Measurements from ENCODE around the gene DYSF.

Gene DYSF

DNA sequence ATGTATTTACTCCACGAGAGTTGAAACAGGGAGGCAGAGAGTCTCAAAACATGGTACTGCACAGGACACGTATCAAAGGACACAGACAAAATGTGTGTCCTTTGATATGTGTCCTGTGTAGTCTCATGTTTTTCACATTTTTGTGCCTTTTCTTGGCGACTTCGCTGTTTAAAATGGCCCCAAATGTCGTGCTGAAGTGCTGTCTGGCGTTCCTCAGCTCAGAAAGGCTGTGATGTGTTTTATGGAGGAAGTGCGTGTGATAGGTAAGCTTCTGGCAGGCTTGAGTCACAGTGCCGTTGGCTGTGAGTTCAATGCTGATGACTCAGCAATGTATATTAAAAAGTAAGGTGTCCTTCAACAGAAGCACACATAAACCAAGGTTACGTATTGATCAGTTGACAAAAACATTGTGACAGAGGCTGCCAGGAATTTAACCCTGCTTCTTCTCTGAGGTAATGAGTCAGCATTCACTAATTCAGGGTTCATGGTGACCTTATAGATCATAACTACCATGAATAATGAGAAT lies 78.2 kb downstream of the DYSF start:
- DNase-seq = no peak

DNA sequence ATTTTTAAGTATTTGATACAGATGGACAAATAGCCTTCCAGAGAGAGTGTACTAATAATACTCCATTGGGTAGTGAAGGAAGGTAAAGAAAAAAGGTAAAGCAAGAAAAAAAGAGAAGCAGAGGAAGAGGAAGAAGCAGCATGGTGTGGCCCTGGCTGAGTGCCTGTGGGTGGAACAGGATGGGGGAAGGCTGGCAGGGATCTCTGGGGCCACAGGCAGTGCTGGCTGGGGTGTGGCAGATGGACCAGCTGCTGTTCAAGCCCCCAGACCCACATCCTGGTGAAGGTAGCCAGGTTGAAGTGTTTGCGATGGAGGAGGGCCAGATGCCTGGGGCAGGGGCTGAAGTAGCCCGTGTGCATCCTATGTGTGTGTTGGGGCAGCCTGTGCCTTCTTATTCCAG lies 79.0 kb downstream of the DYSF start:
- DNase-seq = no peak

DNA sequence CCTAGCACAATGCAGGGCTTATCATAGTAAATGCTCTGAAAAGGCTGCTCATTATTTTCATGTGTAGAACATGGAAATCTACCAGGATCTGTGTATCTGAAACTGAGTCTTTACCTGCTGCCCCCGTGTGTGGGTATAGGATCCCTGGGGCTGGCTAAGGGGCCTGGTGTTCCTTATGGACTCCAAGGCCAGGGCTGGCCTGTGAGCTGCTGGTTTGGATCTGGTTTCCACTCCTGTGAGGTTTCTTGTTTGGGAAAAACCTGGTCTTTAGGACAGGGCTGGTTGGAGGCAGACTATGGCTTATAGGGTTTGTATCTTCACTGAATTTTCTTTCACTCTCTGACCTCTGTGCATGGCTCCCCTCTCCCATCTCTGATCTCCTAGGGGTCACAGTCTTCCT lies 80.8 kb downstream of the DYSF start:
- no peak for DNase-seq

DNA sequence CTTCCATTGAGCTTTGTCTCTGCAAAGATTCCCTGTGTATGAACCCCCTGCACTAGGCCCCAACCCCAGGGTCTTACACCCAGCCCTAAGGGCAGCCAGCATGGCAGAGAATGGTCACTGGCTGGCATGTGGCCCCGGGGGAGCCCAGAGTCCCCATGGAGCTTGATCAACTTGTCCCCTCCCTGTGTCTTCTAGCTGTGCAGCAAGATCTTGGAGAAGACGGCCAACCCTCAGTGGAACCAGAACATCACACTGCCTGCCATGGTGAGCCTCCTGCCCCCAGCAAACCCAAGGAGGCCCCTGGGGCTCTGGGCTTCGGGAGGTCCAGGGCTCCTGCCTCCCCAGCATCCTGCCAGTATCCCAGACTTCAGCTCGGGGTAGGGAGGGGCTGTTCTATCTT lies 81.5 kb downstream of the DYSF start:
- DNase-seq = no peak

DNA sequence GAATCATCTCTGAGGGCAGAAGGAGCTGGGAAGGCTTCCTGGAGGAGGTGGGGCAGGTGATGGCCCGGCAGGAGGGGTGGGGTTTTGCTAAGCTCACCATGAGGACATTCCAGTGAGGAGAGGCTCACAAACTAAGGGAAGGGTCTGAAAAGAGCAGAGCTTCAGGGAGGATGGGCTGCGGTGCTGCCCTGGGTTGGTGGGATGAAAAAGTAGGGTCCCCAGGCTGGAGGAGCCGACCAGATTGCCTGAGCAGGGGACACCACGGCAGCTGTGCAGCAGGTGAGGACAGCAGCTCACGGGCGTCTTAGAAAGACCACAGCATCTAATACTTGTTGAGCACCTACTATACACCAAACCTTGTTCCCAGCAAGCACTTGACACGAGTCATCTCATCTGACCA lies 82.2 kb downstream of the DYSF start:
- DNase-seq = no peak

DNA sequence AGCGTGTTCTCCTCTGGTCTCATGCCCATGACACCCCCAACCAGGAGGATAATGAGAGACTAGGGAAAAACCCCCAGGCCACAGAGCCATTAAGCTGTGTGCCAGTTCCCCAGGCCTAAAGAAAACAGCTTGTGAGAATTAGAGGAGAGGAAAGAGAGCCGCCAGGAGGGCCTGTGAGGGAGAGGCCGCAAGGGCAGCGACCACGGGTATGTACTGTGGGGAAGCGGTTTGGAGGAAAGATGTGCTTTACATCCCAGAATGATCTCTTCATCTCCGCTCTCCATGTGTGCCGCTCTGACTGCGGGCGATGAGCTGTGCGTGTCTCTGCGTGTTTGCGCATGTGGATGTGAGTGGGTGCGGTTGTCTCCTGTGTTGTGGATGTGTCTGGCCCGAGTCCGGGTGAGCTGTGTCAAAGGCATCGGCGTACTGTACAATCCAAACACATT lies 82.9 kb downstream of the DYSF start:
- DNase-seq = no peak

DNA sequence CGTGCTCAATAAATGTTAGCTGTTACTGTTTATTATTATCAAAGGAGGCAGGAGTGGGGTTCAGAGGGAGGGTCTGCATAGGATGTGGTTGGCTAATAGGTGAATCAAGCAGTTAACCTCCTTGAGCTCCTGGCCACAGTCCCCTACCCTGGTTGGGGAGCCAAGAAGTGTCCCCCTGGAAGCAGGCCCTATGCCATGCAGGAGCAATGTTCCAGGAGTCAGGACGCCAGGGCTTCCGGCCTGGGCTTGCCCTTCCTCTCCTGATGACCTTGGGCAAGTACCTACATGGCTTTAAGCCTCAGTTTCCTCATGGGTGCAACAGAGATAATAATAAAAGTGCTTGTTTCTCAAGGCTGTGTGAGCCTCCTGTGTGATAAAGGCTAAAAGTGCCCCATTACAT lies 84.9 kb downstream of the DYSF start:
- DNase-seq = no peak

DNA sequence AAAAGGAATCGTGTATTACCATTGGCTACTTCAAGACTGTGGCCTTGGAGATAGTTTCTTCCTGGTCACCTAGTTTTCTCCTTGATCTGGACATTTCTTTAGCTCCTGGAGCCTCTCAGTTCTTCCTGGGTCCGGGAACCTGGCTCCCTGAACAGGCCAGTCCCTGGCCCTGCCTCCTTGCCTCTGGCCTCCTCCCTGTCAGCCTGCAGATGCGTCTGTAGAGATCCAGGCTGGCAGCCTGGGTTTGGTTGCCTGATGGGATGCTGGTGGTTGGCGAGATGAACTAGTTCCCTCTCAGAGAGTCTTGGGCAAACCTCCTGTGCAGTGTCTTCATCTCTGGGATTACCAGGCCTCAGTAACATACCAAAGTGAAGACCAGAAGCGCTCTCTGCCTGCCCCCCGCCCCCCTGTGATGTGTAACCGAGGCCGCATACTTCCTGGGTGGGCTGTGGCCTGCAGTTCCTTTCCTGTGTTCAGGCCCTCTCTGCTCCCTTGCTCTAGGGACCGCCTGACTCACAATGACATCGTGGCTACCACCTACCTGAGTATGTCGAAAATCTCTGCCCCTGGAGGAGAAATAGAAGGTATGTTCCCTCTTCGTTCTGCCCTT lies 85.4 kb downstream of the DYSF start:
- no peak for DNase-seq

DNA sequence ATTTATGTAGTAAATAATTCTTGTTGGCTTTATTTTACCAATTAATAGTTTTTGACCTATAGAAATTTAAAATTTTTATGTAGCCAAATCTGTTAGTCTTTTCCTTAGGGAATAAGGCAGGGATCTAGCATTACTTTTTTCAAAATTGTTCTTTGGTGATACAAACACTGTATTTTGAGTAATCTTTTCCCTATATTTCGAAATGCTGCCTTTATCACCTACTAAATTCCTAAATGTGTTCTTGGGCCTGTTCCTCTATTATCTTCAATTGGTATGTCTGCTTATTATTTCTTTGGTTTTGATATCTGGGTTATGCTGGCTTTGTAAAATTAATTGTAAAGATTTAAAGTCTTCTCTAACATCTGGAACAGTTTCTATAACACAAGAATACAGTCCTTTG lies 87.5 kb downstream of the DYSF start:
- DNase-seq = no peak

DNA sequence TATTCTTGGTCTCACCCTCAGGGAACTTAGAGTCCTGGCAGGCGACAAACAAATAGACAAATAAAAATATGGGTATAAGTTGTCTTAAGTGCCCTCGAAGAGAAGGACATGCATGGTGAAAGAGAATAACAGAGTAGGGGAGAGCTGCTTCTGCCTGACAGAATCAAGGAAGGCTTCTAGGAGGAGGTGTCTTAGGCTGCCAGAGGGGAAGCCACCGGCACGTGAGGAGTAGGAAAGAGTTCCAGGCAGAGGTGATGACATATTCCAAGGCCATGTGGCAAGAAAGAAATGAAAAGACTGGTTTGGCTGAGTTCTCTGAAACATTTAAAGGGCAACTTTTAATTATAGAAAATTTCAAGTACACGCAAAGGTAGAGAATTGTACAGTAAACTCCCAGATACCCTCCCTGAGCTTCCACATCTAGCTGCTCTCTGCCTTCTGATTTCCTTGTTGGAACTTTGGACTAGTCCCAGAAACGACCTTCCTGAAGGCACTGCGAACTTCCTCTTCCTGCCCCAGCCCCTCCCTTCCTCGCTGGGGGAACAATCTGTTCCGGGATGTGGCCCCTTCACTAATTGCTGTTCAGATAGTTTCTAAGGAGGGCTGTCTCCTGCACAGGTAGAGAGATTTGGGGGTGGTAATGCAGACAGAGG lies 91.7 kb downstream of the DYSF start:
- no peak for DNase-seq

DNA sequence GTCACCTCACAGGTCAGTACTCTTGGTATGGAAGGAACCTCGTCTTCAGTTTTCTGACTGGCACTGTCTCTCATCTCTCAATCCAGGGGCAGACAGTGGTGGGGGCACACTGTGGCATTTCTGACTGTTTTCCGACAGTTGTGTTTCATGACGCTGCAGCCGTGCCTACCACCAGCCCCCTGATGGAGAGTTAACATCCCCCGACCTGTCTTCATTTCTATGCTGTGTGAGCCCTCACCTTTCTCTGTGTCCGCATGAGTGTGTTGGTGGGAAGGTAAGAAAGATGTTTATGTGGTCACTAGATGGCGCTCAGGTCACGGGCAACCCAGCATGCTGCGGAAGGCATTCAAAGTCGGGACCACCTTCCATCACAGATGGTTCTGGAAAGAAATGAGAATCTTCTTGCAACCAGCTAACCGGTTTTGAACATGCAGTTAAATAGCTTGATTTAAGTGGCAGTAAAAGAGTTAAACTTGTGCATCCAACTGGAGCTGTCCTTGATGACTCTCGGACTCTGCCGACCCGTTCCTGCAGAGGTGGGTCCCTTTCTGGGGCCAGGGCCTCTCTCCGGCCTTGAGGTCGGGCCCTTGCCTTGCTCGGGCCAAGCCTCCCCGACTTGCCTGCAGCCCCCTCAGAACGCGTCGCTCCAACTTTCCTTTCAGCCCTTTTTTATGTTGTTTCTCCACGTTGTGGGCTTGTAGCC lies 92.4 kb downstream of the DYSF start:
- peak; percentile 37 to 45 for DNase-seq

DNA sequence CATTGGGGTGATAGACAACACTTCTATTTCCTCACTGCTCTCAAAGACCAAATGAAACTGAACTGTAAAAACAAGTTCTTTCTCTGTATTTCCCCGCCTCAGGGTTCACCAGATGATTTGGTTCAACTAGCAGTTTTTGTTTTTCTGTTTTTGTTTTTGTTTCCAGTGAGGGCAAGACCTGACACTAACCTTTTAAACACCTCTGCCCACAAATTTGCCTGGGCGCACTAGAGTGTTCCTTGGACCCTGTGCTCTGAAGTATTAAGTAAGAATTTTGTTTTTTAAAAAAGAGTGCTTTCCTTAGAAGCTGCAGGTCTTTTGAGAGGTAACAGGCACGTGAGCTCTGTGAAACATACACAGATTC lies 92.9 kb downstream of the DYSF start:
- no peak for DNase-seq

DNA sequence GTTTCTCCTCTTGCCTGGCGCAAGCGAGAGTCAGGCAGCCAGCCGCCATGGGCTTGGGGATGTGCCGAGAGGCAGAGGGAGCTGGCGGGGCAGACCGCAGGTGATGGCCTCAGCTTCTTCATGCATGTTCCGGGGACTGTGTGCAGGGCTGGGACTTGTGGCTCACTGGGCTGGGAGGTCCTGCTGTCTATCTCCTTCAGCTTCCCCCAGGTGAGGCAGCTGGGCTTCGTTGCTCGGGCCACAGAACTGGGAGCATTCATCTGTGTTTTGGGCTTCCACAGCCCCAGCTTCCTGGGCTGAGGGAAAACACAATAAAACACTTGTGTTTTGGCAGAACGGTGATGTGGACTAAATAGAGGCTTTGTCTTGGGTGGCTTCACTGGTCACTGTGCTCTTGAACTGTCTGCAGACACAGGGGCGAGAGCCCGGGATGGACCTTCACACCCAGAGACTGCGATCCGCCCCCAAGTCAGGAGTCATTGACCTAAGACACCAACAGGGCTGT lies 93.5 kb downstream of the DYSF start:
- DNase-seq = no peak

DNA sequence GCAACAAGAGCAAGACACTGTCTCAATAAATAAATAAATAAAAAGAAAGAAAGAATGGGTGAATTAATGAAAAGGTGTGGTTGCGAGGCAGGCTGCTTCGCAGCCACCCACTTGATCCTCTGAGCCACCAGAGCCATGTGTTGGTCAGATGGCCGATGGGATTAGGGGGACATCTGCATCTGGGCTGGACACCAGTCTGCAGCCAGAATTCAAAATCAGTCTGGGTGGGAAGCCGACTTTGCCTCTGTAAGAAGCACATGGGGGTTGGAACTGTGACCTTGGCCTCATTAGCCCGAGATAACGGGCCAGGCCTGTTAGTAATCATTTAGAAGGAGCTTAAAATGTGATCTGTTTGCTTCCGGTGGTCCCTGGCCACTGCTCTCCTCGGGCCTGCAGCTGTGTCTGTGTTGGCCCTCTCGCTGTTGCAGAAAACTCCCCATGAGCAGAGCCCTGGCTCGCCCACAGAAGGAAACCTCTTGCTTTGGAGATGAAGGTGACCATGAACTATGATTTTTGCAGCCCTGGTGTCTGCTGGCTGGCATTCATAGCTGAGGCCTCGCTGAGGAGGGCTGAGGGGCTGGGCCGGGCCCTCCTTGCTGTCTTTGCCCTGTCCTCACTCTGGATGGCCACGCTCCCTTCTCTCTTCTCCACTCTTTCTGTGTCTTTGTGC lies 94.4 kb downstream of the DYSF start:
- DNase-seq = no peak

DNA sequence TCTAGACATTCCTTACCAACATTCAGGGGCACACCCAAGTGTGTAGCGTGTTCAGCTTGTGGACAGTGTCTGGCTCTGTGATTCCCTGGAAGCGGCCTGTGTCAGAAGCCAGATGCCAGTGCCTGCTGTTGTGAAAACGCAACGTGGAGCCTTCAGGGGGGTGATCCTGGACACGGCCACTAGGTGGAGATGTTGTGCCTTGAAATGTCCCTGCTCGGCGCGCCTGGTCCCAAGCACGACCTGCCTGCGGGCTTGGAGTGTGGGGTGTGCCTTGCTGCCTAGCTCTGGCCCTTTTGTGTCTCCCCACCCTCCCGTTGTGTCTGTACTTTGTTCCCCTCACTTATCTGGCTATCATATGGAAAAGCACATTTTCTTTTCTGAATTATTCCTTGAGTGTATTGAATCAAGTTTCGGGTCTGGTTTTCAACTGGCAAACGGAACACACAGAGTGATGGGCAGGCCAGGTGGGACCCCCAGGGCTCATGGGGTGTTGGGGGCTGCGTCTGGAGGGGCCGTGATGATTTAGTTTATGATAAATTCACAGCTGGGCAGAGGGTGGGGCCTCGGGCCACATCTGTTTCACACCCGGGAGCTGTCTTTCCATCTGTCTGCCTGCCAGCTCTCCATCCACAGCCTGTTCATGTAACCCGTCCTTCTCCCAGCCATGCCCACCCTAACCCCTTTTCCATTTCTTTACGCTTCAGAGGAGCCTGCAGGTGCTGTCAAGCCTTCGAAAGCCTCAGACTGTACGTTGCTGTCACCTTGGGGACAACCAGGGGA lies 95.5 kb downstream of the DYSF start:
- DNase-seq = peak; percentile 73 to 79

DNA sequence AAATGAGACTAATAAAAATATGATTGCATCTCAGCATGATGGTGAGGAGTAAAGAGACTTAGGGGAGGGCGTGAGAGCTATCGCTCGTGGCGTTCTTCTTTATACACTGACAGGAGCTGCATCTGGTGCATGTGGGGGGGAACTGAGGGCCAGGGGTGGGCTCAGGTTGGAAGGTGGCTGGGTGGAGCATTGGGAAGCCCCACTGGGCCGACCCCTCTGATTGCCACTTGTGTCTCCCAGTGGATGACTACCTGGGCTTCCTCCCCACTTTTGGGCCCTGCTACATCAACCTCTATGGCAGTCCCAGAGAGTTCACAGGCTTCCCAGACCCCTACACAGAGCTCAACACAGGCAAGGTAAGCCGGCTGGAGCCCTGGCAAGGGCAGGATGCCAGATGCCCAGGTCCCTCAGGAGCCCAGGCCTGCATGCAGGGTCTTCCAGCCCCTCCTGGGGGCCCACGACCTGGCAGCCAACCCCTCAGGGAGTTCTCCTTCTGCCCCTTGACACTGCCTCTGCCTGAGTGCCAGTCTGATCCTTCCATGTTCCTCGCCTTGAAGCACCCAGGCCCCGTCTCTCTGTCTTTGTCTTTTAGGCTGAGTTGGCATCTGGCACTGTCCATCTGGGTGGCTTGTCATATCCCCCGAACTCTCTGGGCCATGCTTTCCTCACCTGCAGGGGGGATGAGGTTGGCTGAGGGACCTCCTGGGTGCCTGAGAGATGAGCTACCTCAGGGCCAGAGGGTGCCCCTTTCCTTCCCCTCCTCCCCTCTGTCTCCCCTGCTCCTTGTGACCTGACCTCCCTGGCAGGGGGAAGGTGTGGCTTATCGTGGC lies 97.7 kb downstream of the DYSF start:
- DNase-seq = no peak

DNA sequence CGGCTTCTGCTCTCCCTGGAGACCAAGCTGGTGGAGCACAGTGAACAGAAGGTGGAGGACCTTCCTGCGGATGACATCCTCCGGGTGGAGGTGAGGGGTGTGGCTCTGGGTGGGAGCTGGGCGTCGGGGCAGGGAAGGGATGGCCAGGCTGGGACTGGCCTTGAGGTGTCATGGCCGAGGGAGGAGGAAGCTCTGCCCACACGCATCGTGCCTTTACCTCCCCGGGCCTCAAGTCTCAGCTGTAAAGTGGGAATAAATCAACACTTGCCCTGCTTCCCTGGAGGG lies 98.2 kb downstream of the DYSF start:
- DNase-seq = no peak

DNA sequence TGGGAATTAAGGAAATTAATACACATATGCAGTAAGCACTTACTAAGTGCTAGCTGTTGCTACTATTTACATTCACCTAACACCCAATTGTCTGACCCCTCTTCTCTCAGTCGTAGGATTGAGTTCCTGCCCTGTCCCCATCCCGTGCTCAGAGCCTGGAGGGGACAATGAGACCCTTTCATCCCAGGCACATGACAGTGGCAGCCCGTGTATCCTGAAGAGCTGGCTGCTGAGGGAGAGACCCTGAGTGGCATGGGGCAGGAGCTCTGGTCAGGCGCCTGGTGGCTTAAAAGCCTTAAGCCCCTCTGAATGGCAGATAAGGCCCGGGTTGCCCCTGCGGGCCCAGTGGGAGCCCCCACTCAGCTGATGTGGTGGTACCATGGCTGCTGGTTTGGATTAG lies 99.0 kb downstream of the DYSF start:
- DNase-seq = no peak

DNA sequence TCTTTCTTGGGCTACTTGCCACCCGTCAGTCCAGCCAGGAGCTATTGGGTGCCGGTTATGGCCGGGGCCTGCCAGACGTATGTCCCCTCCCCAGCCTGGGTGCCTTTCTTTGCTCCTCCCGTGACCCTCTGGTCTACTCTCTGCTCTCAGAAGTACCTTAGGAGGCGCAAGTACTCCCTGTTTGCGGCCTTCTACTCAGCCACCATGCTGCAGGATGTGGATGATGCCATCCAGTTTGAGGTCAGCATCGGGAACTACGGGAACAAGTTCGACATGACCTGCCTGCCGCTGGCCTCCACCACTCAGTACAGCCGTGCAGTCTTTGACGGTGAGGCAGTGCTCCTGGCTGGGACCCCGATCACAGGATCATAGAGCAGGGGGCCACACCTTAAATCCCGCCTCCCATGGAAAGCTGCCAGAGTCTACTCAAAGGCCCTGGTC lies 99.5 kb downstream of the DYSF start:
- DNase-seq = no peak

DNA sequence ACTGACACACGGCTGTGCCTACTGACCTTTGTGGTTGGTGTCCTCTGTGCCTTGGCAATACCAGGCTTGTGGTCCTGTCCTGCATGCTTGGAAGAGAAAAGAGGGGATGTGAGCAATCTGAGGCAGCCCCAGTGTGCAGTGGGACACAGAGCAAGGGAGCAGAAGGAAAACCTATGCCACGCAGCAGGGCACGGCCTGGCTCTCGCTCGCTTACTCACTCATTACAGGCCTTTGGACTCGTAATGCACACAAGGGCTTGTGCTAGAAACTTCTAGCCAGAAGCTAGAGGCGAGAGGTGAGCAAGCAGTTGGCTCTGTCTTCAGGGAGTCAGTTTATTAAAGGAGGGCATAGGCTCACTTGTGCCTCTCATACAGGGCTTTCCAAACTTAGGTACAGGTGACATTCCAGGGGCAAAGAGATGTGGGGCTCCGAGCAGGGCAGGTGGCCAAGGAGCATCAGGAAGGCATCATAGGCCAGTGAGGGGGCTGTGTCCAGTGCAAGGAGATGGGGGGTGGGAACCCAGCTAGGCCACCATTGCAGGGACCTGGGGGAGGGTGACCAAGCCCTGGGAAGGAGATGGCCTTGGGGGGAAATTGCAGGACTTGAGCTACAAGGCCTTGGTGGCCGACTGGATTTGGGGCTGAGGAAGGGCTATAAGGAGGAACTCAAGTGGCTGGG lies 100.8 kb downstream of the DYSF start:
- no peak for DNase-seq

DNA sequence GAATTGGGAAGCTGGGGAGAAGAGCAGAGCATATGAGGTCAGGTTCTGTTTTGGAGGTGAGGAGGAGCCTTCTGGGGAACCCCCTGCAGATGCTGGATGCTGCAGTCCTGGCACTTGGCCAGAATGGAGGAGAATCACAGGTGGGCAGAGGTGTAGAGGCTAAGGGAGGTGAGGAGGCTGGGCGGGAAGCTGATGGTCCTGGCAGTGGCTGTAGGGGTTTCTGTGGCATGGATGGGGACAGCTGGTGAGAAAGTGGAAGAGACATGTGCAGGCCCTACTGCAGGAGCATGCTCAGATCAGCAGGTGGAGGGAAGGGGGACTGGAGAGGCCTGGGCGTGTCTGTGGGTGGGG lies 101.3 kb downstream of the DYSF start:
- DNase-seq = no peak

All from activated CD4-positive, alpha-beta T cell treated with anti-CD3 and anti-CD28 coated beads, Interleukin-2, amount 50 U/mL, for 48 hours (primary cell).